Tibial nerve (tissue), 3 donors: ENCODE data around the gene MC3R.

Source experiments
- CTCF ChIP-seq, 5 experiments: fragments of 200-600 bp in 3 of 5; fragments of 450-650 bp in 2 of 5; sonication (generic) in 3 of 5; IDR thresholded peaks; one replicate each; pipeline ENCODE4 v1.5.1; 2016 to 2019; ENCODE audit warnings: antibody characterized with exemption in 5 of 5, mild to moderate bottlenecking in 3 of 5, moderate library complexity in 2 of 5
- POLR2A ChIP-seq, 2 donors: fragments of 450-650 bp; IDR thresholded peaks; one replicate each; pipeline ENCODE4 v1.6.1; 2017; ENCODE audit warnings: antibody characterized with exemption in 2 of 2, mild to moderate bottlenecking in 2 of 2, moderate library complexity in 2 of 2

GRCh38 chr20:56211051-56211450, 37.5 kb upstream of the MC3R start:
- TF ChIP-seq CTCF (IDR thresholded peaks at IDR 0.05) (no peak), POLR2A (IDR thresholded peaks at IDR 0.05) (no peak)
